PFSK-1 (cell line): ENCODE results near the gene VANGL1.

Source experiments
- FOXP2 ChIP-seq: optimal IDR thresholded peaks from 2 replicates; pipeline ENCODE3; 2011; ENCODE audit warnings: borderline replicate concordance, control low read depth, inconsistent platforms; ENCODE audit not compliant: insufficient read depth; ENCODE audit errors: extremely low read length, extremely low read depth
- POLR2AphosphoS5 ChIP-seq: IDR thresholded peaks from 2 replicates; pipeline ENCODE4 v1.6.1; 2012; ENCODE audit warnings: low read depth, mild to moderate bottlenecking, control low read depth, low read length, moderate library complexity
- REST ChIP-seq, 2 experiments: IDR thresholded peaks; 2 replicates each; pipeline versions ENCODE4 v1.6.1 to v1.8.0; 2011 to 2012; ENCODE audit warnings: low read depth in 2 of 2, low read length in 2 of 2, control low read depth in 1 of 2, inconsistent platforms in 1 of 2, mild to moderate bottlenecking in 1 of 2, moderate library complexity in 1 of 2; ENCODE audit not compliant: insufficient read depth in 1 of 2
- SIN3A ChIP-seq: IDR thresholded peaks from 2 replicates; pipeline ENCODE4 v1.6.1; 2012; ENCODE audit warnings: mild to moderate bottlenecking, low read length, moderate library complexity, borderline replicate concordance; ENCODE audit not compliant: insufficient read depth
- TAF1 ChIP-seq: IDR thresholded peaks from 2 replicates; pipeline ENCODE4 v1.6.1; 2012; ENCODE audit warnings: low read length, control low read depth, borderline replicate concordance; ENCODE audit not compliant: insufficient read depth

The VANGL1 gene

GRCh38 chr1:115722221-115722620 lies 80.5 kb downstream of the VANGL1 start:
- TF ChIP-seq REST (IDR thresholded peaks at IDR 0.05; ENCODE audit: insufficient read depth in 1 of 2, low read depth in 2 of 2, low read length in 2 of 2) (no peak), FOXP2 (no peak), POLR2AphosphoS5 (no peak), TAF1 (no peak), SIN3A (no peak)

GRCh38 chr1:115723756-115724155 lies 82.0 kb downstream of the VANGL1 start:
- TF ChIP-seq TAF1: no peak
- TF ChIP-seq REST (IDR thresholded peaks at IDR 0.05; ENCODE audit: insufficient read depth in 1 of 2, low read depth in 2 of 2, low read length in 2 of 2): no peak
- no peak for TF ChIP-seq POLR2AphosphoS5
- TF ChIP-seq FOXP2: no peak
- TF ChIP-seq SIN3A: no peak

- TF ChIP-seq POLR2AphosphoS5 (no peak), SIN3A (no peak), FOXP2 (no peak), TAF1 (no peak), REST (IDR thresholded peaks at IDR 0.05; ENCODE audit: insufficient read depth in 1 of 2, low read depth in 2 of 2, low read length in 2 of 2) (no peak)
These were observed 83.8 kb downstream of the VANGL1 start for GRCh38 chr1:115725600-115725999.

DNA sequence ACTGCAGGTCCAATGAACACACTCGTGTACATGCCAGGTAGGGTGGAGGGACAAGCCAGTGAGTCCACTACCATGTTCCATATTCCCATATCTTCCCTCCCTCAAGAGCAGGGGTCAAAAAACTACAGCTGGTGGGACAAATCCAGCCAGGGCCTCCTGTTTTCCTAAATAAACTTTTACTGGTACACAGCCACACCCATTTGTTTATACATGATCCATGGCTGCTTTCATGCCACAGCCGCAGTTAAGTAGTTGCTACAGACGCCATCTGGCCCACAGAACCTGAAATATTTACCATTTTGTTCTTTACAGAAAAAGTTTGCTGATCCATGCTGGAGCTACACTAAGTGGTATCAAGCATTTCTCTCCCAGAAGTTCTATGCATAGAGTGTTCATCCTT lies 84.4 kb downstream of the VANGL1 start:
- TF ChIP-seq SIN3A: no peak
- TF ChIP-seq FOXP2: no peak
- TF ChIP-seq POLR2AphosphoS5: no peak
- TF ChIP-seq TAF1: no peak
- no peak for TF ChIP-seq REST (IDR thresholded peaks at IDR 0.05; ENCODE audit: insufficient read depth in 1 of 2, low read depth in 2 of 2, low read length in 2 of 2)

DNA sequence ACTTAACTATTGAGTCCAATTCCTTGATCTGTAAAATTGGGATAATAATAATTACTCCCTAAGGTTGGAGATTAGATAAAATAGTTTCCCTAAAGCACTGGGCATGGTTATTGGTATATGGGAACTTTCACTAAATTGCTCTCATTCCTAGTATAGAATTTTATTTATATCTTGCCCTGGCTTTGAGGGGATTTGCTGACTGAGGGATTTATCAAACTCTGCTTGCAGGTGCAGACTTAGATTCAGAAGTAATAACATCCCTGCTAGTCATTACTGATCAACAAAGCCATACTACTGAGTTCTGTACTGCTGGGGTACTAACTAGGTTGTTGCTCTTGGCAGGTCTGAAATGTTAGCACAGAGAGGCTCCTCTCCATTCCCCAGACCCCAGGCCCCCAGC lies 84.8 kb downstream of the VANGL1 start:
- no peak for TF ChIP-seq SIN3A
- no peak for TF ChIP-seq POLR2AphosphoS5
- TF ChIP-seq TAF1: no peak
- TF ChIP-seq FOXP2: no peak
- TF ChIP-seq REST (IDR thresholded peaks at IDR 0.05; ENCODE audit: insufficient read depth in 1 of 2, low read depth in 2 of 2, low read length in 2 of 2): no peak
